ENCODE measurements around the gene ADM2. TPM values are rescaled to one million over a fixed set of nuclear protein-coding genes. Genes with fewer than 3 reads are reported as not detected.
"Not testable (repeated sequence)": the region's sequence is repeated elsewhere in the genome, so short reads cannot be mapped to it uniquely, and the experiment has no call there.

The ADM2 gene
- total RNA-seq, result 5.1 TPM

GRCh38 chr22:50481440-50482106, at the start of gene ADM2:
Gene ADM2, plus strand, starts transcription at chr22:50481543. Its CDS starts 305 bp downstream, at chr22:50481848.
- DNase-seq (ENCODE audit: low spot score), result no peak

- no peak for DNase-seq (ENCODE audit: low spot score)
Observed at GRCh38 chr22:50432131-50432876, 49.0 kb upstream of the ADM2 start.

GRCh38 chr22:50432877-50433510, 48.3 kb upstream of the ADM2 start:
- not testable (repeated sequence) for DNase-seq (ENCODE audit: low spot score)

- no peak for DNase-seq (ENCODE audit: low spot score)
Observed at GRCh38 chr22:50434849-50435248, 46.5 kb upstream of the ADM2 start.

- no peak for DNase-seq (ENCODE audit: low spot score)
Observed at GRCh38 chr22:50435291-50436014, 45.9 kb upstream of the ADM2 start.

GRCh38 chr22:50436015-50436830, 45.1 kb upstream of the ADM2 start:
- no peak for DNase-seq (ENCODE audit: low spot score)

GRCh38 chr22:50436841-50437341, 44.5 kb upstream of the ADM2 start:
- no peak for DNase-seq (ENCODE audit: low spot score)

- DNase-seq (ENCODE audit: low spot score), result no peak
Observed at GRCh38 chr22:50437511-50438304, 43.6 kb upstream of the ADM2 start.

GRCh38 chr22:50438305-50439275, 42.8 kb upstream of the ADM2 start:
- DNase-seq (ENCODE audit: low spot score), result no peak

- no peak for DNase-seq (ENCODE audit: low spot score)
Observed at GRCh38 chr22:50439314-50439870, 42.0 kb upstream of the ADM2 start.

- no peak for DNase-seq (ENCODE audit: low spot score)
Observed at GRCh38 chr22:50439871-50440331, 41.4 kb upstream of the ADM2 start.

GRCh38 chr22:50440544-50441249, 40.6 kb upstream of the ADM2 start:
- no peak for DNase-seq (ENCODE audit: low spot score)

- no peak for DNase-seq (ENCODE audit: low spot score)
Observed at GRCh38 chr22:50441428-50441993, 39.8 kb upstream of the ADM2 start.

- DNase-seq (ENCODE audit: low spot score), result no peak
Observed at GRCh38 chr22:50443197-50443596, 38.1 kb upstream of the ADM2 start.

GRCh38 chr22:50443801-50444625, 37.3 kb upstream of the ADM2 start:
- no peak for DNase-seq (ENCODE audit: low spot score)

- peak; percentile 75 for DNase-seq (ENCODE audit: low spot score)
Observed at GRCh38 chr22:50444663-50445062, 36.7 kb upstream of the ADM2 start.

Measured in mucosa of gallbladder (tissue), 1 donor.